NB4 (cell line): Measurements from ENCODE around the gene C4orf51.

Experiments
- MYC ChIP-seq: IDR thresholded peaks from 2 replicates; pipeline ENCODE4 v1.6.1; 2011; ENCODE audit warnings: low read depth, low read length
- POLR2A ChIP-seq: IDR thresholded peaks from 2 replicates; pipeline ENCODE4 v1.6.1; 2011; ENCODE audit warnings: mild to moderate bottlenecking; ENCODE audit not compliant: insufficient read length; ENCODE audit errors: extremely low read depth
- TF ChIP-seq, protein P1 (sequence below): IDR thresholded peaks from 2 replicates; pipeline ENCODE4 v1.6.1; 2011; ENCODE audit warnings: low read depth, low read length
- TF ChIP-seq, protein P2 (sequence below): IDR thresholded peaks from one replicate; pipeline ENCODE4 v1.5.1; 2012; ENCODE audit warnings: low read depth, low read length

DNA sequence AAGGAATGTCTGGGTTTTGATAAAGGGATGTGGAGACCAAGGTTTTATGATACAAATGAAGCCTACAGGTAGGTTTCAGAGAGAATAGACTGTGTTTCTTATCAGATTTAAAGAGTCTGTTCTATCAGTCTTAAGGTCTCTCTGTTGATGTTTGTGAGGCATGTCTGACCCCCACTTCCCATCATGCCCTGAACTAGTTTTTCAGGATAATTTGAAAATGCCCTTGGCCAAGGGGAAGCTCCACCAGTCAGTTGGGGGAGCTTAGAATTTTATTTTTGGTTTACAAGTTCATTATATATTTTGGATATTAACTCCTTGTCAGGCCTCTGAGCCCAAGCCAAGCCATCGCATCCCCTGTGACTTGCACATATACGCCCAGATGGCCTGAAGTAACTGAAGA is 18.6 kb downstream of the C4orf51 start:
- TF ChIP-seq, protein P1, sequence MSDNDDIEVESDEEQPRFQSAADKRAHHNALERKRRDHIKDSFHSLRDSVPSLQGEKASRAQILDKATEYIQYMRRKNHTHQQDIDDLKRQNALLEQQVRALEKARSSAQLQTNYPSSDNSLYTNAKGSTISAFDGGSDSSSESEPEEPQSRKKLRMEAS = no peak
- TF ChIP-seq, protein P2, sequence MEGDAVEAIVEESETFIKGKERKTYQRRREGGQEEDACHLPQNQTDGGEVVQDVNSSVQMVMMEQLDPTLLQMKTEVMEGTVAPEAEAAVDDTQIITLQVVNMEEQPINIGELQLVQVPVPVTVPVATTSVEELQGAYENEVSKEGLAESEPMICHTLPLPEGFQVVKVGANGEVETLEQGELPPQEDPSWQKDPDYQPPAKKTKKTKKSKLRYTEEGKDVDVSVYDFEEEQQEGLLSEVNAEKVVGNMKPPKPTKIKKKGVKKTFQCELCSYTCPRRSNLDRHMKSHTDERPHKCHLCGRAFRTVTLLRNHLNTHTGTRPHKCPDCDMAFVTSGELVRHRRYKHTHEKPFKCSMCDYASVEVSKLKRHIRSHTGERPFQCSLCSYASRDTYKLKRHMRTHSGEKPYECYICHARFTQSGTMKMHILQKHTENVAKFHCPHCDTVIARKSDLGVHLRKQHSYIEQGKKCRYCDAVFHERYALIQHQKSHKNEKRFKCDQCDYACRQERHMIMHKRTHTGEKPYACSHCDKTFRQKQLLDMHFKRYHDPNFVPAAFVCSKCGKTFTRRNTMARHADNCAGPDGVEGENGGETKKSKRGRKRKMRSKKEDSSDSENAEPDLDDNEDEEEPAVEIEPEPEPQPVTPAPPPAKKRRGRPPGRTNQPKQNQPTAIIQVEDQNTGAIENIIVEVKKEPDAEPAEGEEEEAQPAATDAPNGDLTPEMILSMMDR = no peak
- TF ChIP-seq MYC = no peak
- TF ChIP-seq POLR2A = no peak
